BLaER1 treated with 17β-estradiol and CSF1 and Interleukin-3, amounts not matched to agents 10 nM and 100 nM (cell line): Measurements from ENCODE around the gene REEP6.
A peak's percentile ranks its signal among the peaks of the same experiment; 100 is the strongest.

Experiments used
- H3K27ac ChIP-seq, 11 experiments: shearing (Covaris generic); formaldehyde crosslinking; 2 replicates each; pipeline ENCODE4 v1.8.1; 2022
- H3K27me3 ChIP-seq, 11 experiments: shearing (Covaris generic); formaldehyde crosslinking; 2 replicates each; pipeline ENCODE4 v1.8.1; 2022
- H3K36me3 ChIP-seq, 11 experiments: shearing (Covaris generic); formaldehyde crosslinking; 2 replicates each; pipeline ENCODE4 v1.8.1; 2022
- H3K4me1 ChIP-seq, 10 experiments: shearing (Covaris generic); formaldehyde crosslinking; 2 replicates each; pipeline ENCODE4 v1.8.1; 2022
- H3K4me2 ChIP-seq, 11 experiments: shearing (Covaris generic); formaldehyde crosslinking; 2 replicates each; pipeline ENCODE4 v1.8.1; 2022
- H3K4me3 ChIP-seq, 10 experiments: shearing (Covaris generic); formaldehyde crosslinking; 2 replicates each; pipeline ENCODE4 v1.8.1; 2022
- H3K9ac ChIP-seq, 11 experiments: shearing (Covaris generic); formaldehyde crosslinking; 2 replicates each; pipeline ENCODE4 v1.8.1; 2022
- H3K9me3 ChIP-seq, 11 experiments: shearing (Covaris generic); formaldehyde crosslinking; replicated peaks in 1 of 11; 2 replicates each; pipeline ENCODE4 v1.8.1; 2022
- H4K20me1 ChIP-seq, 11 experiments: shearing (Covaris generic); formaldehyde crosslinking; 2 replicates each; pipeline ENCODE4 v1.8.1; 2022
- Cebpa-rat ChIP-seq, 11 experiments: shearing (Covaris generic); IDR thresholded peaks; 2 replicates each; pipeline ENCODE4 v1.8.1; 2022

REEP6 gene

GRCh38 chr19:1509602-1510441 lies 18.8 kb downstream of the REEP6 start:
- Histone ChIP-seq H3K27me3 (peaks cover 42 to 55% (median 49%) of the 10 kb centered on the region in 11 experiments), H3K27ac (no peak overlapping the region), H3K9ac (0 out of 22 replicates have a peak overlapping the region, but pooled peaks of 1 of the 11 experiments have one; percentile 14), H3K36me3 (no peaks in the 10 kb centered on the region), H3K4me1 (peaks cover 15 to 49% (median 40%) of the 10 kb centered on the region in 10 experiments), H3K9me3 (peaks cover 0 to 13% (median 0%) of the 10 kb centered on the region in 11 experiments; a peak in 5 of 22 replicates), H3K4me3 (no peak overlapping the region), H3K4me2 (peak overlapping the region in 10 of 11 experiments; percentile 27 to 91 (median 76); a peak in 17 of 22 replicates), H4K20me1 (peaks cover 0 to 14% (median 4%) of the 10 kb centered on the region in 11 experiments; a peak in 8 of 22 replicates)
- TF ChIP-seq Cebpa-rat (IDR thresholded peaks at IDR 0.05), result no peak

- peak overlapping the region in 1 of 11 experiments; percentile 14; a peak in 1 of 22 replicates for H3K9ac ChIP-seq
- H3K9me3 ChIP-seq, result peaks cover 0 to 10% (median 0%) of the 10 kb centered on the region in 11 experiments; a peak in 5 of 22 replicates
- H3K4me2 ChIP-seq, result peak overlapping the region; percentile 19 to 87 (median 74); a peak in 19 of 22 replicates
- no peak overlapping the region for H3K27ac ChIP-seq
- no peak overlapping the region for H3K4me3 ChIP-seq
- peaks cover 42 to 50% (median 46%) of the 10 kb centered on the region in 11 experiments for H3K27me3 ChIP-seq
- no peaks in the 10 kb centered on the region for H3K36me3 ChIP-seq
- no peak for TF ChIP-seq Cebpa-rat (IDR thresholded peaks at IDR 0.05)
- peaks cover 15 to 49% (median 40%) of the 10 kb centered on the region in 10 experiments for H3K4me1 ChIP-seq
- peaks cover 0 to 14% (median 4%) of the 10 kb centered on the region in 11 experiments; a peak in 8 of 22 replicates for H4K20me1 ChIP-seq
These were observed 19.4 kb downstream of the REEP6 start for GRCh38 chr19:1510442-1510806.

GRCh38 chr19:1510807-1511206 lies 19.8 kb downstream of the REEP6 start:
- no peak for TF ChIP-seq Cebpa-rat (IDR thresholded peaks at IDR 0.05)
- Histone ChIP-seq H3K9me3 (peaks cover 0 to 9% (median 0%) of the 10 kb centered on the region in 11 experiments; a peak in 5 of 22 replicates), H3K9ac (peak overlapping the region in 1 of 11 experiments; percentile 14; a peak in 1 of 22 replicates), H4K20me1 (peaks cover 0 to 14% (median 4%) of the 10 kb centered on the region in 11 experiments; a peak in 8 of 22 replicates), H3K4me2 (peak overlapping the region; percentile 19 to 87 (median 74); a peak in 19 of 22 replicates), H3K27me3 (peaks cover 42 to 49% (median 46%) of the 10 kb centered on the region in 11 experiments), H3K36me3 (no peaks in the 10 kb centered on the region), H3K4me1 (peaks cover 15 to 49% (median 40%) of the 10 kb centered on the region in 10 experiments), H3K27ac (no peak overlapping the region), H3K4me3 (no peak overlapping the region)

GRCh38 chr19:1511318-1512317 lies 20.6 kb downstream of the REEP6 start:
- 0 out of 22 replicates have a peak, but pooled peaks cover 0 to 4% (median 0%) of the 10 kb centered on the region in 11 experiments for H3K9me3 ChIP-seq
- H3K36me3 ChIP-seq, result no peaks in the 10 kb centered on the region
- peak overlapping the region in 5 of 11 experiments; percentile 0 to 87 (median 15); a peak in 5 of 22 replicates for H3K4me2 ChIP-seq
- H3K27ac ChIP-seq, result no peak overlapping the region
- H3K4me3 ChIP-seq, result no peak overlapping the region
- peaks cover 42 to 49% (median 45%) of the 10 kb centered on the region in 11 experiments for H3K27me3 ChIP-seq
- no peak overlapping the region for H3K9ac ChIP-seq
- TF ChIP-seq Cebpa-rat (IDR thresholded peaks at IDR 0.05), result no peak
- H4K20me1 ChIP-seq, result peaks cover 0 to 14% (median 4%) of the 10 kb centered on the region in 11 experiments; a peak in 8 of 22 replicates
- H3K4me1 ChIP-seq, result peaks cover 15 to 49% (median 40%) of the 10 kb centered on the region in 10 experiments

GRCh38 chr19:1512671-1513498 lies 21.9 kb downstream of the REEP6 start, which contains the start of gene ADAMTSL5:
ADAMTSL5 (minus strand) TSS chr19:1513019; CDS start chr19:1510943, 2,076 bp downstream.
- Histone ChIP-seq H3K4me2 (peak within 1 kb of the TSS; percentile 0 to 66 (median 33); a peak in 17 of 22 replicates), H4K20me1 (peaks cover 0 to 14% (median 4%) of the 10 kb centered on the region in 11 experiments; a peak in 8 of 22 replicates), H3K9me3 (0 out of 22 replicates have a peak, but pooled peaks cover 0 to 4% (median 0%) of the 10 kb centered on the region in 11 experiments), H3K27me3 (peaks cover 42 to 49% (median 45%) of the 10 kb centered on the region in 11 experiments), H3K4me3 (peak within 1 kb of the TSS in 5 of 10 experiments; percentile 27 to 42 (median 31); a peak in 7 of 20 replicates), H3K36me3 (no peaks in the 10 kb centered on the region), H3K27ac (no peak within 1 kb of the TSS), H3K9ac (no peak within 1 kb of the TSS), H3K4me1 (peaks cover 10 to 43% (median 32%) of the 10 kb centered on the region in 10 experiments; a peak in 19 of 20 replicates)
- TF ChIP-seq Cebpa-rat (IDR thresholded peaks at IDR 0.05), result no peak

GRCh38 chr19:1513499-1514294 lies 22.7 kb downstream of the REEP6 start:
- Histone ChIP-seq H3K9ac (no peak overlapping the region), H3K4me2 (peak overlapping the region in 6 of 11 experiments; percentile 15 to 66 (median 52); a peak in 9 of 22 replicates), H3K4me1 (peaks cover 6 to 39% (median 27%) of the 10 kb centered on the region in 10 experiments; a peak in 18 of 20 replicates), H3K36me3 (no peaks in the 10 kb centered on the region), H3K4me3 (peak overlapping the region in 3 of 10 experiments; percentile 27 to 42 (median 31); a peak in 3 of 20 replicates), H3K9me3 (0 out of 22 replicates have a peak, but pooled peaks cover 0 to 4% (median 0%) of the 10 kb centered on the region in 11 experiments), H3K27me3 (peaks cover 42 to 49% (median 45%) of the 10 kb centered on the region in 11 experiments), H4K20me1 (peaks cover 0 to 20% (median 4%) of the 10 kb centered on the region in 11 experiments; a peak in 8 of 22 replicates), H3K27ac (no peak overlapping the region)
- no peak for TF ChIP-seq Cebpa-rat (IDR thresholded peaks at IDR 0.05)
